Activated naive CD4-positive, alpha-beta T cell treated with anti-CD3 and anti-CD28 coated beads, Interleukin-2, amount 10 ng/mL, durations not matched to agents 7 days and 5 days (primary cell): ENCODE data around the gene CD44.
A peak's percentile ranks its signal among the peaks of the same experiment; 100 is the strongest.
"Not testable (repeated sequence)": the region's sequence is repeated elsewhere in the genome, so short reads cannot be mapped to it uniquely, and the experiment has no call there.

Experiments used
- CTCF ChIA-PET: fragments of 350-600 bp; sonication (Branson Sonifier 250); formaldehyde crosslinking; loops from one replicate; lab custom pipeline; 2021; ENCODE audit warnings: antibody characterized with exemption; lab: Charles Lee
- DNase-seq: peaks from one replicate; pipeline ENCODE4 v3.0.0-alpha.2; 2020
- H3K27ac Mint-ChIP-seq: one replicate; pipeline ENCODE4 v1.8.0; 2021; ENCODE audit warnings: mild to moderate bottlenecking, moderate library complexity, mixed read lengths
- H3K27me3 Mint-ChIP-seq: one replicate; pipeline ENCODE4 v1.8.0; 2021; ENCODE audit warnings: mild to moderate bottlenecking, mixed read lengths
- H3K36me3 Mint-ChIP-seq: one replicate; pipeline ENCODE4 v1.8.0; 2021; ENCODE audit warnings: mixed read lengths
- H3K4me1 Mint-ChIP-seq: one replicate; pipeline ENCODE4 v1.8.0; 2021; ENCODE audit warnings: mixed read lengths
- H3K4me3 Mint-ChIP-seq: one replicate; pipeline ENCODE4 v1.8.0; 2021; ENCODE audit warnings: mild to moderate bottlenecking, moderate library complexity, mixed read lengths
- H3K9me3 Mint-ChIP-seq: one replicate; pipeline ENCODE4 v1.8.0; 2021; ENCODE audit warnings: mixed read lengths

The CD44 gene

DNA sequence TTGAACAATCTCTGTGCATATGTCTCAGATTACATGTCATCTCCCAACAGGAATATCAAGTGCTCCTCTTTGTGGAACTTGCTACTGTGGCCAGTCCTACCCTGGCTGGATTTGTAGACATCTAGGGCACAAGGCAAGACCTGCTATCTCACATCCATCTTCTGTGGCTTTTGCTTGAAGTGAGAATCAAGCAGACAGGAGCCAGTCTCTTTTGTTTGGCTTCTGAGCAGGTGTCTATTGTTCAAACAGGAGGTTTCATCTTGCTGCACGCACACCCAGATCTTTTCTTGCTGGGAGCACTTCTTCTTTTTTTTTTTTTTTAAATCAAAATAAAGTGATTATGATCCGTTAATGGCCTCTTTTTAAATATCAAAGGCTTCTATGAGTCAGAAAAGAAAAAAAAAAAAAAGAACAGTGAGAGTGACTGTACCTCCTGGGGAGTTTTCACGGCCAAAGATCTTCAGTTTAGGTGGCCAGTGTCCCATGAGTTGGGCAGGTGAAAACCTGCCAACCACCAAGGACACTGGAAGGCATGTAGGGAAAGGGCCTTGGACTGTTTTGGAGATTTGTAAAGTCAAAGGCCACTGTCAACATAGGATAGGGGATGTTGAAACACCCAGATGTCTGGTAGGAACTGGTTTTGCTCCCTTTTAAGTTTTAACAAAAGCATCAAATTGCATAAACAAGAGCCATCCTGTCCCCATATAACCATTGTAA is 78.1 kb downstream of the CD44 start:
- Mint-ChIP-seq H3K36me3 (peaks cover 82% of the 10 kb centered on the region), H3K4me1 (peaks cover 50% of the 10 kb centered on the region), H3K27ac (peak overlapping the region; percentile 89), H3K27me3 (no peaks in the 10 kb centered on the region), H3K4me3 (no peak overlapping the region), H3K9me3 (no peaks in the 10 kb centered on the region)
- DNase-seq: peak; percentile 49
- CTCF ChIA-PET: no interaction called here

GRCh38 chr11:35218956-35219355 is 80.0 kb downstream of the CD44 start:
- H3K27ac Mint-ChIP-seq: no peak overlapping the region
- no peak overlapping the region for H3K4me3 Mint-ChIP-seq
- H3K9me3 Mint-ChIP-seq: no peaks in the 10 kb centered on the region
- no peaks in the 10 kb centered on the region for H3K27me3 Mint-ChIP-seq
- no peak for DNase-seq
- H3K4me1 Mint-ChIP-seq: peaks cover 40% of the 10 kb centered on the region
- H3K36me3 Mint-ChIP-seq: peaks cover 83% of the 10 kb centered on the region
- CTCF ChIA-PET: interaction anchor here (0.7 to 1.7 kb wide), 3 partner anchors 18 to 56 kb away, joined by 3 to 4 read pairs (median 3); no protein-coding TSS in a partner anchor

DNA sequence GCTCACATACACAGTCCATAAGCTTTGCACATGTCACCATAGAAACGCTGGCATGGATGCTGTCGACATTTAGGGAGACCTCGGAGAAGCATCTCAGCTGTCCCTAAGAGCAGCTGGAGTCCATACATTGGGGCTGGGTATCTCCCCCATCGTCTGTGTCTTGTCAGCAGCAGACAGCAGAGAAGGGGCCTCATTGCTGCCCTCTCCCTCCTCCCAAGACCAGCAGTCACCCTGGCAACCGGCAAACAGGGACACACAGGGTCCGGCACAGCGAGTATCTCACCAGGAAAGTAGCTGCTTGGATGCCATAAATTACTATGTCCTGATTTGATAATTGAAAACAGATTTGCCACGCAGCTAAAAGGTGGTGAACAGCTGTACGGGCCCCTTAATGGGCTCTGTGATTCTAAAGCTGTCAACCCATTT is 84.4 kb downstream of the CD44 start:
- no peak for DNase-seq
- Mint-ChIP-seq H3K9me3 (no peaks in the 10 kb centered on the region), H3K4me3 (no peak overlapping the region), H3K27ac (no peak overlapping the region), H3K4me1 (peaks cover 3% of the 10 kb centered on the region), H3K27me3 (no peaks in the 10 kb centered on the region), H3K36me3 (peaks cover 85% of the 10 kb centered on the region)
- CTCF ChIA-PET: interaction anchor here (1.2 kb wide), 1 partner anchor 51 kb away, joined by 3 read pairs; no protein-coding TSS in a partner anchor

DNA sequence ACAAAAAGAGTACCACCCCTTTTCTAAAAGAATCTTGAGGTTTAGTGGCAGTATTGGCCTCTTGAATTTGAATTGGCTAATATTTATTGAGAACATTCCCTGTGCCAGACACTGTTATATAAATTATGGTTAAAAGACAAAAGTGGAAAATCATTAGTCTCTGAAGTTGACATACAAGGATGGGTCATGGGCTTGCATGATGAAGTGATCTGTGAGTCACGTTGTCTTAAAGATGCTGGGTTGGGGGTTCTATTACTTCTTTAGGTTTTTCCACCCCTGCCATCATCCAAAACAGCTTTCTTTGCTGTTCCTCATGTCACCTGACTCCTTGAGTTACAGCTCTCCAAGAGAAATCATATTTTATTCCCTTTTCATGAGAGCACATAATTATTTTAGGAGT is 85.0 kb downstream of the CD44 start:
- H3K4me3 Mint-ChIP-seq: no peak overlapping the region
- CTCF ChIA-PET: interaction anchor here (1.5 kb wide), 1 partner anchor 81 kb away, joined by 4 read pairs; no protein-coding TSS in a partner anchor
- peaks cover 85% of the 10 kb centered on the region for H3K36me3 Mint-ChIP-seq
- H3K4me1 Mint-ChIP-seq: peaks cover 3% of the 10 kb centered on the region
- H3K27me3 Mint-ChIP-seq: no peaks in the 10 kb centered on the region
- peak overlapping the region; percentile 3 for H3K27ac Mint-ChIP-seq
- no peak for DNase-seq
- H3K9me3 Mint-ChIP-seq: no peaks in the 10 kb centered on the region

GRCh38 chr11:35225946-35226520 is 87.1 kb downstream of the CD44 start:
- Mint-ChIP-seq H3K9me3 (peaks cover 2% of the 10 kb centered on the region), H3K27me3 (no peaks in the 10 kb centered on the region), H3K4me1 (peaks cover 6% of the 10 kb centered on the region), H3K36me3 (peaks cover 91% of the 10 kb centered on the region), H3K4me3 (no peak overlapping the region), H3K27ac (no peak overlapping the region)
- no peak for DNase-seq
- CTCF ChIA-PET: interaction anchor here (0.6 kb wide), 1 partner anchor 43 kb away, joined by 3 read pairs; no protein-coding TSS in a partner anchor

GRCh38 chr11:35226756-35227155 is 87.8 kb downstream of the CD44 start:
- H3K9me3 Mint-ChIP-seq, DNase-seq, H3K4me1 Mint-ChIP-seq, H3K27me3 Mint-ChIP-seq, H3K27ac Mint-ChIP-seq, CTCF ChIA-PET, H3K4me3 Mint-ChIP-seq: not testable (repeated sequence)
- H3K36me3 Mint-ChIP-seq: peaks cover 92% of the 10 kb centered on the region

DNA sequence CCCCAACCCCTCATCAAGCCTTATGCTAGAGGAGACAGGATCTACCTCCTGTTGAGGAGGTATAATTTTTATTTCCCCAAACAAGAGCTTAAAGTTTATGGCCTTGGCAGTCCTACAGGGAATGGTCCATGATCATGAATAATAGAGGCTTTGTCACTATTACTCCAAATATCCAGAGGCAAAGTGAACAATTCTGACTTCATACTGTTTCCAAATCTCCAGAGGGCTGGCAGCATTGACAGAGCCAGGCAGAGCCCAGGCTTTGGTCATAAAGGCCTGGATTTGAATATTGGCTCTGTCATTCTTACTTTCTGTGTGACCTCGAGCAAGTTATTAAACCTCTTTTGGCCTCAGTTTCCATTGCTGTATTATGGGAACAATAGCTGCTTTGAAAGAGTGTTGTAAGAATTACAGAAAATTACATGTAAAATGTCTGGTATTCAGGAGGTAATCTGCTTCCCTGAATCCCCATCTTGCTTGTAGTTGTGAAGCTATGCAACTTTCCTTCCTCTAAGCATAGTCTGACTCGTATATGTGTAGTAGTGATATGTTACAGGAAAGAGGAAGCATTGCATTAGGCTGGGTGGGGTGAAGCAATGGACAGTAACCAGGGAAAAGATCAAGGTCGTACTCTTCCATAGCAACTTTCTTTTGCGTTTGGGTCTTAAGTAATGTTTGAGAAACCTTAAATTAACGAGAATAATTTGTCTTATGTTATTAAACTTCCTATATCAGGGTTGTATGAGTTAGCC is 88.8 kb downstream of the CD44 start:
- H3K9me3 Mint-ChIP-seq: peaks cover 5% of the 10 kb centered on the region
- peak overlapping the region; percentile 19 for H3K27ac Mint-ChIP-seq
- H3K36me3 Mint-ChIP-seq: peaks cover 96% of the 10 kb centered on the region
- no peaks in the 10 kb centered on the region for H3K27me3 Mint-ChIP-seq
- H3K4me3 Mint-ChIP-seq: no peak overlapping the region
- DNase-seq: no peak
- H3K4me1 Mint-ChIP-seq: peaks cover 10% of the 10 kb centered on the region
- CTCF ChIA-PET: interaction anchor here (0.6 to 1.0 kb wide), 2 partner anchors 10 to 50 kb away, joined by 3 to 5 read pairs; no protein-coding TSS in a partner anchor

- no peak for DNase-seq
- H3K4me3 Mint-ChIP-seq: no peak overlapping the region
- H3K4me1 Mint-ChIP-seq: peaks cover 14% of the 10 kb centered on the region
- H3K36me3 Mint-ChIP-seq: peaks cover 95% of the 10 kb centered on the region
- H3K27ac Mint-ChIP-seq: no peak overlapping the region
- no peaks in the 10 kb centered on the region for H3K27me3 Mint-ChIP-seq
- CTCF ChIA-PET: no interaction called here
- H3K9me3 Mint-ChIP-seq: peaks cover 5% of the 10 kb centered on the region
Observed at GRCh38 chr11:35228328-35228725, 89.4 kb downstream of the CD44 start.

DNA sequence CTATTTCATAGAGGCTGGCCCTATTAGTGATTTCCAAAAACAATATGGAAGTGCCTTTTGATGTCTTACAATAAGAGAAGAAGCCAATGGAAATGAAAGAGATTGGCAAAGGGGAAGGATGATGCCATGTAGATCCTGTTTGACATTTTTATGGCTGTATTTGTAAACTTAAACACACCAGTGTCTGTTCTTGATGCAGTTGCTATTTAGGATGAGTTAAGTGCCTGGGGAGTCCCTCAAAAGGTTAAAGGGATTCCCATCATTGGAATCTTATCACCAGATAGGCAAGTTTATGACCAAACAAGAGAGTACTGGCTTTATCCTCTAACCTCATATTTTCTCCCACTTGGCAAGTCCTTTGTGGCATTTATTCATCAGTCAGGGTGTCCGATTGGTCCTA is 91.4 kb downstream of the CD44 start:
- Mint-ChIP-seq H3K27ac (no peak overlapping the region), H3K9me3 (peaks cover 21% of the 10 kb centered on the region), H3K4me1 (peaks cover 34% of the 10 kb centered on the region), H3K27me3 (no peaks in the 10 kb centered on the region), H3K36me3 (peaks cover 93% of the 10 kb centered on the region), H3K4me3 (no peak overlapping the region)
- no peak for DNase-seq
- CTCF ChIA-PET: no interaction called here

- peaks cover 86% of the 10 kb centered on the region for H3K36me3 Mint-ChIP-seq
- peaks cover 42% of the 10 kb centered on the region for H3K4me1 Mint-ChIP-seq
- no peak overlapping the region for H3K27ac Mint-ChIP-seq
- CTCF ChIA-PET: no interaction called here
- peaks cover 22% of the 10 kb centered on the region for H3K9me3 Mint-ChIP-seq
- no peak overlapping the region for H3K4me3 Mint-ChIP-seq
- DNase-seq: no peak
- H3K27me3 Mint-ChIP-seq: no peaks in the 10 kb centered on the region
Observed at GRCh38 chr11:35231076-35231860, 92.3 kb downstream of the CD44 start.

- no peak for DNase-seq
Observed at GRCh38 chr11:35232891-35233330, 93.9 kb downstream of the CD44 start.

DNA sequence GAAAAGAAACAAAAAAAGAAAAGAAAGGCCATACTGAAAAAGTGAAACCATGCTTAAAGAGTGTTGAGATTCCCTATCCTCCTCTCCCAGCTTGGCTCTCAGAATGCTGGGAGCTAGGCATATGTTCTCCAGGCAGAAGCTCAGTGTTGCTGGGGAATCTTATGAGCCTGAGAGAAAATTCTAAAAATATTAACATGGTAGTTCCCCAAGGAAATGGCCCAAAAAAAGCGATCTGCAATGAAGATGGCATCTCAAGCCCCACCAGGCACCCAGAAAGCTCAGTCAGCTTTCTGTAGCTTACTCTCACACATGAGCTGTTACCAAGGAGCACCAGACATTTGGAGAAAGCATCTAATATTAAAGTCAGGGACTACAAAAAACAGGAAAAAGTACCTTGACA is 94.5 kb downstream of the CD44 start:
- CTCF ChIA-PET: interaction anchor here (1.6 kb wide), 1 partner anchor 53 kb away, joined by 4 read pairs; no protein-coding TSS in a partner anchor
- peaks cover 4% of the 10 kb centered on the region for H3K27me3 Mint-ChIP-seq
- peaks cover 23% of the 10 kb centered on the region for H3K9me3 Mint-ChIP-seq
- H3K27ac Mint-ChIP-seq: peak overlapping the region; percentile 64
- H3K4me3 Mint-ChIP-seq: no peak overlapping the region
- no peak for DNase-seq
- H3K36me3 Mint-ChIP-seq: peaks cover 68% of the 10 kb centered on the region
- peaks cover 62% of the 10 kb centered on the region for H3K4me1 Mint-ChIP-seq

More at GRCh38 chr11:35232891-35233330, 93.9 kb downstream of the CD44 start:
- CTCF ChIA-PET: interaction anchor here (1.6 kb wide), 1 partner anchor 52 kb away, joined by 4 read pairs; no protein-coding TSS in a partner anchor
- peaks cover 72% of the 10 kb centered on the region for H3K36me3 Mint-ChIP-seq
- H3K27ac Mint-ChIP-seq: no peak overlapping the region
- H3K4me1 Mint-ChIP-seq: peaks cover 56% of the 10 kb centered on the region
- H3K4me3 Mint-ChIP-seq: no peak overlapping the region
- H3K27me3 Mint-ChIP-seq: no peaks in the 10 kb centered on the region
- H3K9me3 Mint-ChIP-seq: peaks cover 23% of the 10 kb centered on the region

DNA sequence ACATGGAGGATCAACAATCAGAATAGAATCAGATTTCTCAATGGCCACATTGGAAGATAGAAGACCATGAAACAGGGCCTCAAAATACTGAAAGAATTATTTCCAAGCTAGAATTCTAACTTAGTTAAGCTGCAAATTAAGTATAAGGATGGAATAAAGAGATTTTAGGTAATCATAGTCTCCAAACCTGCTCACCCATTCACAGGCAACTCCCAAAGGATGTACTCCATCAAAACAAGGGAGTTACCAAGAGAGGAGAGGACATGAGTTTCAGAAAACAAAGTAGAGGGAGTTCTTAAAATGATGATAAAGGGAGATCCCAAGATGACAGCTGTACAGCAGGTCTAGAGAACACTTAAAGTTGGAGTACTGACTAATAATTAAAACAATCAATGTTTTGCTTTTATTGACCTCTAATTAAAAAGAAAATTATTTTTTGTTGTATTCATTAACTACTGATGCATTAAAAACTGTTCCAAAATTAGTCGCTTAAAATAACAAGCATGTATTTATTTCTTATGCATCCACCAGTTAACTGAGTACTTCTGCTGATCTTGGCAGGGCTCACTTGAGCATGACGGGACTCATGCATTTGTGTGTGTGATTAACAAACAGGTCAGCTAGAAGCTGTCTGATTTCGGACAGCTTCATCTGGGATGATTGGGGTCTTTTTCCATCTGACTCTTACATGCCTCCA is 95.6 kb downstream of the CD44 start:
- no peak for DNase-seq
- H3K4me1 Mint-ChIP-seq: peaks cover 68% of the 10 kb centered on the region
- H3K9me3 Mint-ChIP-seq: peaks cover 23% of the 10 kb centered on the region
- peak overlapping the region; percentile 84 for H3K27ac Mint-ChIP-seq
- CTCF ChIA-PET: interaction anchor here (0.6 to 3.3 kb wide), 5 partner anchors 67 to 238 kb away, joined by 3 to 23 read pairs (median 4); no protein-coding TSS in a partner anchor
- H3K36me3 Mint-ChIP-seq: peaks cover 57% of the 10 kb centered on the region
- no peak overlapping the region for H3K4me3 Mint-ChIP-seq
- peaks cover 6% of the 10 kb centered on the region for H3K27me3 Mint-ChIP-seq
